Measurements from ENCODE around the gene HSD17B14.

DNA sequence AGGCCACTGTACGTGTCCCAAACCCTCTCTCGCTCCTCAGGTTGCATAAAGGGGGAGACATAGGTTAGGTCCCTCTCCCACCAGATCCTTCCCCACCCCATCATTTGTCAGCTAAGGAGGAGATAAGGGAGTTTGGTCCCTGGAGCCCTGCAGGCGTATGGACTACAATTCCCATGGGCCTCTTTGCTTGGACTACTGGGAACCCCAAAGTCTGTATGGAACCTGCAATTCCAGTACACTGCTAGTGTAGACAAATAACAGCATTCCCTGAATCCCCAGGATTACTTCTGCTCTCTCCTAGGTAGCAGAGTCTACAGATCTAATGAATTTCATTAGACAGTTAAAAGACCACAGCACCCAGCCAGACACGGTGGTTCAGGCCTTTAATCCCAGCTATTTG is 16.0 kb upstream of the HSD17B14 start:
- TF ChIP-seq, protein P1, sequence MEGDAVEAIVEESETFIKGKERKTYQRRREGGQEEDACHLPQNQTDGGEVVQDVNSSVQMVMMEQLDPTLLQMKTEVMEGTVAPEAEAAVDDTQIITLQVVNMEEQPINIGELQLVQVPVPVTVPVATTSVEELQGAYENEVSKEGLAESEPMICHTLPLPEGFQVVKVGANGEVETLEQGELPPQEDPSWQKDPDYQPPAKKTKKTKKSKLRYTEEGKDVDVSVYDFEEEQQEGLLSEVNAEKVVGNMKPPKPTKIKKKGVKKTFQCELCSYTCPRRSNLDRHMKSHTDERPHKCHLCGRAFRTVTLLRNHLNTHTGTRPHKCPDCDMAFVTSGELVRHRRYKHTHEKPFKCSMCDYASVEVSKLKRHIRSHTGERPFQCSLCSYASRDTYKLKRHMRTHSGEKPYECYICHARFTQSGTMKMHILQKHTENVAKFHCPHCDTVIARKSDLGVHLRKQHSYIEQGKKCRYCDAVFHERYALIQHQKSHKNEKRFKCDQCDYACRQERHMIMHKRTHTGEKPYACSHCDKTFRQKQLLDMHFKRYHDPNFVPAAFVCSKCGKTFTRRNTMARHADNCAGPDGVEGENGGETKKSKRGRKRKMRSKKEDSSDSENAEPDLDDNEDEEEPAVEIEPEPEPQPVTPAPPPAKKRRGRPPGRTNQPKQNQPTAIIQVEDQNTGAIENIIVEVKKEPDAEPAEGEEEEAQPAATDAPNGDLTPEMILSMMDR (IDR thresholded peaks at IDR 0.05; ENCODE audit: low read depth, low read length): no peak
- no peak for TF ChIP-seq EZH2phosphoT487 (IDR thresholded peaks at IDR 0.05; ENCODE audit: low read depth)

All from OCI-LY3 (cell line).